ENCODE results near the gene BAHD1.
A peak's percentile ranks its signal among the peaks of the same experiment; 100 is the strongest.
"Not testable (repeated sequence)": the region's sequence is repeated elsewhere in the genome, so short reads cannot be mapped to it uniquely, and the experiment has no call there.

BAHD1 gene

GRCh38 chr15:40439960-40440742 is 602 bp upstream of the BAHD1 start:
- DNase-seq = peak in 30 of 42 donors; percentile 24 to 82 (median 46)
- intact Hi-C loops (cut with DNase I) = no loop called here

DNA sequence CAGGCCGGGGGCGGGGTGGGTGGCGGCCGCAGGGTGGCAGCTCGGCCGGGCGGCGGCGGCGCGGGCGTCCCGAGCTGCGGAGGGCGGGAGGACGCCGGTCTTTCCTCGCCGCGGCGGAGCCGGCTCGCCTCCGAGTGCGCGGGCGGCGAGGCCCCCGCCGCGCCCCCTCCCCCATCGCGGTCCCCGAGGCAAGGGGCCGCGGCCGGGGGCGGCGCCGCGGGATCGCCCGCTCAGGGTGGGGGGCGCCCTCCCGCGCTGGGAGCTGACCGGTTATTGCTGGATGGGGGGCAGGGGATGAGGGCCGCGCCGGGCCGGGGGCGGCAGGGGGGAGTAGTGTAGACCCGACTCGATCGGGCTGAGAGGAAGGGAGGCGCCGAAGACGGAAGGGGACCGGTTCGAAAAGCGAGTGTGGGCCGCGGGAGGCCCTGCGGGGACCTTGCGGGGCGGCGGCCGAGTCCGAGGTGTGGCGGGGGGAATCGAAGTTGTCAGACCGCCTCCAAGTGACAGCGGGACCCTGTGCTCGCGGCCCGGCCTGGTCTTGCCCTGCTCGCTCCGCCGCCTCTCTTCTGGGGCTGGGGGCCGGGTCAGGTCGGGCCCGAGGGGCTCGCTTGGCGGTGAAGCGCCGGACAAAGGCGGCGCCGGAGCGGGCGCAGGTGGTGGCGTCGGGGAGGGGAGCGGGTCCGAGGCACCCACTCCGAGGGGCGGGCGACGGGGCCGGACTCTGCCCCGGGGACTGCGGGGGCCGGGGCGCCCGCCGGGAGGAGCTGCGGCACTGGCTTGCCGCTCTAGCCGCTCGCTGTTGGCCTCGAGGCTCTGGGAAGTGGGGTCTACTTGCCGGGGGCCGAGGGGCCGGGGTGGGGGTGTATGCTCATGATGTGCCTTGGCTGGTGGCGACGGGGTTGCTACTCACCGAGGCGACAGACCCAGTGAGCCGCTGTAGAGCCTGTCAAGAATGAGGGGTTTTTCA is 1.1 kb downstream of the BAHD1 start:
- DNase-seq = peak in 13 of 42 donors; percentile 19 to 54 (median 29)
- intact Hi-C loops (cut with DNase I) = no loop called here

DNA sequence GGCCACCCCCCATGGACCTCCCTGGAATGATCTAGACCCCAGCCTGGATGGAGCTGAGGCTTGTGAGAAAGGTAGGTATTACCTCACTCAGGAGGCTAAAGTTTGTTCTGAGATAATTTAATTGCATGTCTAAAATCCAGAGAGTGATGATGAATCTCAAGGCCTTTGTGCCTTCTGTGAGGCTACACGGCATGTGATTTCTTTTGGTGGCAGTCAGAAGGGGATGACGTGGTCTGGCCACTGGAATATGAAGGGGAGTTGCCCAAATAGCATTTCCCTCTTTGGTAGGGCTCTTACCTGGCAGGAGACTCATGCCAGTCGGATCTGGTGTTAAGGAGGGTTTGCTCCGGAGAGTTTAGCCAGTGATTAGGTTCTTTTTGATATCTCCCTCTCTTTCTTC is 2.5 kb downstream of the BAHD1 start:
- DNase-seq = no peak
- intact Hi-C loops (cut with DNase I) = no loop called here

DNA sequence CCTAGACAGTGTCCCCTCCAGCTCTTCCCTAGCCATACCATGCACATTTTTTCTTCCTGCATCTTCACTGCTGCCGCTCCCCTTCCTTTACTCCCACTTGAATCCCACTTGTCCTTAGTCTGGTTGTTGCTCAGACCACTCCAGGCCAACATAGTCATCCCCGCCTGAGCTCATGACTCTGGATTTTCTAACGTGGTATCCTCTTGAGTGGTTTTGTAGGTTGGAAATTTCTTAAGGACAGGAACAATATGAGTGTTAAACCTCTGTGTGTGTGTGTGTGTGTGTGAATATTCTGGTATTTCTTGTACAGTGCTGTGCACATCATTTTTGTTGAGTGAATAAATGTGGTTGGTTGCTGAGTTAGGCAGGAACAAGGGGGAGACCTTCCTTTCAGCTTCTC is 3.1 kb downstream of the BAHD1 start:
- no peak for DNase-seq

DNA sequence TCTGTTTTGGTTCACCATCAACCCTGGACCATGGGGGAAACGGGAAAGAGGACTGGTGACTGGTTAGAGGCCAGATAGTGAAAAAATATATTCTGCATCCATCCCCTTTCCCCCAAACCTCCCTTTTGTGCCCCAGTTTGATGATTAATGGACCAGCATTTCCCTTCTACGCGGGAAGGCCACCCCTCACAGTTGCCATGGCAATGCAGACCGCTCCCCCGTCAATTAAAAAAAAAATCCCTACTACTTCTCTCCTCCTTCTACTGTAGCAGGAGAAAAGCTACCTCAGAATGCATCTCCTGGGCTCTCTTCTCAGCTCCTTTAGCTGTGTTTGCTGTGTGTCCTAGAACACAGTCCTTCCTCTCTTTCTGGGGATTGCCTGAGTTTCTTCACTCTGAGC is 4.0 kb downstream of the BAHD1 start:
- intact Hi-C loops (cut with DNase I) = no loop called here
- DNase-seq = no peak

More for the DNA sequence above, 3.1 kb downstream of the BAHD1 start:
- intact Hi-C loops (cut with DNase I) = no loop called here

GRCh38 chr15:40445421-40445922 is 4.7 kb downstream of the BAHD1 start:
- intact Hi-C loops (cut with DNase I) = no loop called here
- no peak for DNase-seq

DNA sequence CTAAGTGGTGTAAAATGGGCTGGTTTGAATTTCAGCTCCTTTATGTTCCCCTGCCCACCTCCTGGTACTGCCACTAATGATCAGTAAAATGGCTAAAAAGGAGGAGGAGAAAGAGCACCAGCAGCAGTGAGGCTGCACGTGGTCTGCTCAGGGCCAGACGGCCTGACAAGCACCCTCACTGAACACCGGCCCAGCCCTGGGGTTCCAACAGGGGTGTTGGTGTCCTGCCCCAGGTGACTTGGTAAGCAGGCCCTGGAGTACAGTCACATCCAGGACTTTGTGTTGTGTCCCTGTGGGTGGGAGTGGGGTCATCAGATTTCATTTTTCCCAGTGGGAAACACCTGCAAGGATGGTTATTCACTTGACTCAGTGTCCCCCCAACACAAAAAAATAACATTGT is 5.4 kb downstream of the BAHD1 start:
- intact Hi-C loops (cut with DNase I) = no loop called here
- no peak for DNase-seq

- DNase-seq = no peak
- intact Hi-C loops (cut with DNase I) = no loop called here
Measured at GRCh38 chr15:40448354-40448753, 7.6 kb downstream of the BAHD1 start.

- intact Hi-C loops (cut with DNase I) = no loop called here
Measured at GRCh38 chr15:40449275-40449674, 8.5 kb downstream of the BAHD1 start.

GRCh38 chr15:40450047-40450446 is 9.3 kb downstream of the BAHD1 start:
- intact Hi-C loops (cut with DNase I) = loop anchor here (10.0 kb wide), 1 partner anchor 125 kb away; no protein-coding TSS in a partner anchor
- DNase-seq = no peak

More at GRCh38 chr15:40449275-40449674, 8.5 kb downstream of the BAHD1 start:
- no peak for DNase-seq

GRCh38 chr15:40451527-40452158 is 10.9 kb downstream of the BAHD1 start:
- intact Hi-C loops (cut with DNase I) = loop anchor here (10.0 kb wide), 1 partner anchor 123 kb away; no protein-coding TSS in a partner anchor
- DNase-seq = no peak

DNA sequence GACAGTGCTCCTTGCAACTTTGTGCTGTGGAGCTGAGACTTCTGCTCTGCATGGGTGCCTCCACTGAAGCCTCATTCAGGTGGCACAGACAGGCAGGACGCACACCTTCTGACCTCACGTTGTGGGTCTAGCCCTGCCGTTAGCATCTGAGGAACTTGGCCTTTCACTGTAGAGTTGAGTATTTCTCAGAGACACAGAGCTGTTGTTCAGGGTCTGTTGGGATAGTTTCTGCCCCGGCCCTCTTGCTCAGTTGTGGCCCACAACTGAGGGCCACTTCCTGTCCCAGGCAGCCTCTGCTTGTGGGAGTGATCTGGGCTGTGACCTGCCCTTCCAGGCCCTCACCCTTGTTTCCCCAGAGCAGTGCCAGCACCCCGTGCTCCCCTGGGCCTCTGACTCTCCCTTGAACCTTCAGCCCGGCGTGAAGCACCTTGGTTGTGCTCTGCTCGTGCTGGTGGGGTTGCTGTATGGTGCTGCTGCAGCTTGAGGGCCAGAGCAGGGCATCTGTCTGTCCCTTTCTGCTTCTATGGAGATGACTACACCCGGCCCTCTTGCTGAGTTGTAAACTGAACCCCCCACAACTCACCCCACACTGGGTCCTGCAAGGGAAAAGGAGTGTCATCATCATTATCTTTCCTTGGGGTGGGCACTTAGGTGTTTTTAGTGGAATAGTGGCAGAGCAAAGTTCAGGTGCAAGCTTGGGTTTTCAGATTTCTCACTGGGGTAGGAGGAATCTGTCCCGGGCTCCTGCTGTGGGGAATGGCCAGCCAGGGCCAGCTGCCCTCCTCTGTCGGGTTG is 11.7 kb downstream of the BAHD1 start:
- intact Hi-C loops (cut with DNase I) = loop anchor here (10.0 kb wide), 1 partner anchor 122 kb away; no protein-coding TSS in a partner anchor
- no peak for DNase-seq

- DNase-seq = not testable (repeated sequence)
- intact Hi-C loops (cut with DNase I) = loop anchor here (10.0 kb wide), 1 partner anchor 121 kb away; no protein-coding TSS in a partner anchor
Measured at GRCh38 chr15:40453941-40454340, 13.2 kb downstream of the BAHD1 start.

DNA sequence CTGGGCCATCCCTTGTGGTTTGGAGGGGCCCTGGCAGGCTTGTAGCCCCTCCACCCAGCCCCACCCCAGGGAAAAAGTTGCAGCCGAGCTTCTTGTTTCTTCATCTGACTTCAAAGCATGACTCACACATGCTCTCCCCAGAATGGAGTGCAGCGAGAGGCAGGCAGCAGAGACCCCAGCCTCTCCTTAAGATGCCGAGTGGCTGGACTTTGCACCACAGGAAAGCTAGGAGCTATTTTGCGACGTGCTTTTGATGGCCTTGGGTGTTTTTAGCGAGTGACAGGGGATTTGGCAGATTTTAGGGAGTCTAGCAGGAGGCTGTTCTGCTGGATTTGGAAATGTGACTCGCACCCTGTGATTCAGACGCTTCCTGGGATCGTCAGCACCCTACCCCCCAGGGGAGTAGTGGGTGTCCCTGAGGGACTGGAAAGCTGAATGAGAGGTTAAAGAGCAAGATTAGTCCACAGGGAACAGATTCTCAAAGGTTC is 14.2 kb downstream of the BAHD1 start:
- peak in 13 of 42 donors; percentile 15 to 56 (median 42) for DNase-seq
- intact Hi-C loops (cut with DNase I) = loop anchor here (10.0 kb wide), 1 partner anchor 120 kb away; no protein-coding TSS in a partner anchor

DNA sequence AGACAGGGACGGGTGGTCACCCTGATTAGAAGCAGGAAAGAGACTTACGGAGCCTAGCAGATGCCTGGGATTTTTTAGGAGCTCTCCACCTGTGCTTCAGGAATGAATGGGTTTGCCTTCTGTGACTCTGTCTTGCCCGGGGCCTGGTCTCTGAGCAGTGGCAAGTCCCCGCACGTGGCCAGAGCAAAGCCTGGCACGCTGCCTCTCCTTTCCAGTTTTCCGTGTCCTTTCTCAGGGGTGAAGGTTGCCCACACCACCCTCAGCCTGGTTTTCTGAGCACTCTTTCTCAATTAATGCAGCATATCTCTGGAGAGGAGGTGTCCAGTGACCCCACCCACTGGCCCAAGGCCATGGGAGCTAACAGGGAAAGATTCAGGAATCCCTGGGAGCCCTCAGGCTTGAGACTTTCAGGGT is 15.6 kb downstream of the BAHD1 start:
- intact Hi-C loops (cut with DNase I) = loop anchor here (10.0 kb wide), 1 partner anchor 118 kb away; no protein-coding TSS in a partner anchor
- DNase-seq = no peak

GRCh38 chr15:40456738-40457137 is 16.0 kb downstream of the BAHD1 start:
- intact Hi-C loops (cut with DNase I) = loop anchor here (10.0 kb wide), 1 partner anchor 118 kb away; no protein-coding TSS in a partner anchor
- DNase-seq = no peak

DNA sequence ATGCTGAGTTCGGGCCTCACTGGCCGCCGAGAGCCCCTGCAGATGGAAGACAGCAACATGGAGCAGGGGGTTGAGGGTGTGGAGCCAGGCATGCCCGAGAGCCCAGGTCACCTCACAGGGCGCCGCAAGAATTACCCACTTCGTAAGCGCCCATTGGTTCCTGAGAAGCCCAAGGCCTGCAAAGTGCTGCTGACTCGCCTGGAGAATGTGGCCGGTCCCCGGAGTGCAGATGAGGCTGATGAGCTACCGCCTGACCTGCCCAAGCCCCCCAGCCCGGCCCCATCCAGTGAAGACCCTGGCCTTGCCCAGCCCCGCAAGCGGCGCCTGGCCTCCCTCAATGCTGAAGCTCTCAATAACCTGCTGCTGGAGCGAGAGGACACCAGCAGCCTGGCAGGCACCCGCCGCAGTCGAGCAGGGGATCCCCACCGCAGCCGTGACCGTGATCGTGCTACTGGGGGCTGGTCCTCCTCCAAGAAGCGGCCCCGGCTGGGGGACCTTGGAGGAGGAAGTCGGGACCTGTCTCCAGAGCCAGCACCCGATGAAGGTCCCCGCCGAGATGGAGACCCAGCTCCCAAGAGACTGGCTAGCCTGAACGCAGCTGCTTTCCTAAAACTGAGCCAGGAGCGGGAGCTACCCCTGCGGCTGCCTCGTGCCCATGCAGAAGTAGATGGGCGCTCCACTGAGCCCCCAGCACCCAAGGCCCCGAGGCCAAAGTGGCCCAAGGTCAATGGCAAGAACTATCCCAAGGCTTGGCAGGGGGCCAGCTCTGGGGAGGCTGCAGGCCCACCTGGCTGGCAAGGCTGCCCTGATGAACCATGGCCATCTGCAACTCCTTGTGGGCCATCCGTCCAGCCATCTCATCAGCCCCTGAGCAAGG is 18.0 kb downstream of the BAHD1 start:
- no peak for DNase-seq
- intact Hi-C loops (cut with DNase I) = loop anchor here (10.0 kb wide), 1 partner anchor 116 kb away; no protein-coding TSS in a partner anchor
